Memory B cell (primary cell): ENCODE results near the gene IDUA.
"Not testable (repeated sequence)": the region's sequence is repeated elsewhere in the genome, so short reads cannot be mapped to it uniquely, and the experiment has no call there.

Experiments used
- ATAC-seq: fragments of 150-1000 bp; cut with Tn5 transposase; 2 replicates; pipeline ENCODE4 v1.10.0; 2021; ENCODE audit warnings: low read depth, mild to moderate bottlenecking, moderate library complexity
- DNase-seq, 2 donors: peaks; one replicate each; pipeline ENCODE4 v3.0.0; 2022; ENCODE audit warnings: low spot score in 2 of 2
- H3K27ac Mint-ChIP-seq: one replicate; pipeline ENCODE4 v1.8.0; 2022; ENCODE audit warnings: mild to moderate bottlenecking, moderate library complexity, mixed read lengths
- H3K27me3 Mint-ChIP-seq: one replicate; pipeline ENCODE4 v1.8.0; 2022; ENCODE audit warnings: mixed read lengths
- H3K36me3 Mint-ChIP-seq: one replicate; pipeline ENCODE4 v1.8.0; 2022; ENCODE audit warnings: mild to moderate bottlenecking, mixed read lengths
- H3K4me1 Mint-ChIP-seq: one replicate; pipeline ENCODE4 v1.8.0; 2022; ENCODE audit warnings: mixed read lengths
- H3K4me3 Mint-ChIP-seq: one replicate; pipeline ENCODE4 v1.8.0; 2022; ENCODE audit warnings: mild to moderate bottlenecking, moderate library complexity, mixed read lengths
- H3K9me3 Mint-ChIP-seq: one replicate; pipeline ENCODE4 v1.8.0; 2022; ENCODE audit warnings: mixed read lengths

The IDUA gene

GRCh38 chr4:986879-987623 is at the start of gene IDUA:
Gene IDUA, plus strand, starts transcription at chr4:987044. Its CDS starts 41 bp downstream, at chr4:987085.
- peak; percentile 87 for ATAC-seq
- Mint-ChIP-seq H3K4me1 (peaks cover 9% of the 10 kb centered on the region), H3K27me3 (no peaks in the 10 kb centered on the region), H3K27ac (peak within 1 kb of the TSS; percentile 70), H3K9me3 (no peaks in the 10 kb centered on the region), H3K36me3 (peaks cover 2% of the 10 kb centered on the region), H3K4me3 (peak within 1 kb of the TSS; percentile 91)
- peak; percentile 83 to 86 for DNase-seq

DNA sequence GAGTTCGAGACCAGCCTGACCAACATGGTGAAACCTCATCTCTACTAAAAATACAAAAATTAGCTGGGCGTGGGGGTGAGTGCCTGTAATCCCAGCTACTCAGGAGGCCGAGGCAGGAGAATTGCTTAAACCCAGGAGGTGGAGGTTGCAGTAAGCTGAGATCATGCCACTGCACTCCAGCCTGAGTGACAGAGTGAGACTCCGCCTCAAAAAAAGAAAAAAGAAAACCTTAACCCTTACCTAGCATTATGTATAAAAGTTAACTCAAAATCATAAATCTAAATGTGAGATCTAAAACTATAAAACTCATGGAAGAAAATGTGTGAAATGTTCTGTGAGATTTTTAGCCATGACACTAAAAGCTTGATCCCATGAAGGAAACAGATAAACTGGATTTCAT is 47.3 kb upstream of the IDUA start:
- not testable (repeated sequence) for H3K4me3 Mint-ChIP-seq, H3K27me3 Mint-ChIP-seq, ATAC-seq, H3K9me3 Mint-ChIP-seq, H3K27ac Mint-ChIP-seq, H3K36me3 Mint-ChIP-seq, DNase-seq
- peaks cover 15% of the 10 kb centered on the region for H3K4me1 Mint-ChIP-seq

- Mint-ChIP-seq H3K9me3 (no peaks in the 10 kb centered on the region), H3K4me1 (peaks cover 13% of the 10 kb centered on the region), H3K4me3 (no peak overlapping the region), H3K27me3 (no peaks in the 10 kb centered on the region), H3K27ac (no peak overlapping the region), H3K36me3 (peaks cover 10% of the 10 kb centered on the region)
- DNase-seq (no peak), ATAC-seq (no peak)
These were observed 41.4 kb upstream of the IDUA start for GRCh38 chr4:945274-946102.

- Mint-ChIP-seq H3K4me1 (peaks cover 17% of the 10 kb centered on the region), H3K27ac (no peak overlapping the region), H3K27me3 (no peaks in the 10 kb centered on the region), H3K9me3 (no peaks in the 10 kb centered on the region), H3K4me3 (no peak overlapping the region), H3K36me3 (peaks cover 14% of the 10 kb centered on the region)
- no peak for DNase-seq
- no peak for ATAC-seq
These were observed 40.8 kb upstream of the IDUA start for GRCh38 chr4:946103-946450.

DNA sequence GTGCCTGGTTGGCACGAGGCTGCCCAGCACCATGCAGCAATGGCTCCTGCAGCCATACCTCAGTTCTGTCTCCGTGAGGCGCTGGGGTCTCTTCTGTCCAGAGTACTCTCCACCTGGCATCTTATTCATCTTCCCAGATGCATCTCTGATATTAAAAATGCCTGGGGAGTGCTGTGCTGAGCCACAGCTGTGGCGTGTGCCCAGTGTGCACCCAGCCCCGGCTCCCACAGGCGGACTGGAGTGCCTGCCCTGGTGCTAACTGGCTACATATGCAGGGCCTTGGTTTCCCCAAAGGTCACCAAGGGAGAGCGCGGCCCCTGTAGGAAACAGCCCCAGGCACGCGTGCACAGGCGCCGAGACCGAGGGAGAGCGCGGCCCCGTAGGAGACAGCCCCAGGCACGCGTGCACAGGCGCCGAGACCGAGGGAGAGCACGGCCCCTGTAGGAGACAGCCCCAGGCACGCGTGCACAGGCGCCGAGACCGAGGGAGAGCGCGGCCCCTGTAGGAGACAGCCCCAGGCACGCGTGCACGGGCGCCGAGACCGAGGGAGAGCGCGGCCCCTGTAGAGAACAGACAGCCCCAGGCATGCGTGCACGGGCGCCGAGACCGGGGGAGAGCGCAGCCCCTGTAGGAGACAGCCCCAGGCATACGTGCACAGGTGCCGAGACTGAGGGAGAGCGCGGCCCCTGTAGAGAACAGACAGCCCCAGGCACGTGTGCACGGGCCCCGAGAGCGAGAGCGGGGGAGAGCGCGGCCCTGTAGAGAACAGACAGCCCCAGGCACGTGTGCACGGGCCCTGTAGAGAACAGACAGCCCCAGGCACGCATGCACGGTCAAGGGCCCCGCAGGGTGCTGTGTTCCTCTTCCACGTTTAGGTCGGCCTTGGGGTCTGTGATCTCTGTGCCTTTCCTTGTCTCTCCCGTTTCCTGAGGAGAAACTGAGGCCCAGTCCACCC is 40.0 kb upstream of the IDUA start:
- H3K27ac Mint-ChIP-seq: no peak overlapping the region
- peak overlapping the region; percentile 52 for H3K4me3 Mint-ChIP-seq
- no peaks in the 10 kb centered on the region for H3K9me3 Mint-ChIP-seq
- DNase-seq (no peak), ATAC-seq (peak; percentile 31)
- peaks cover 17% of the 10 kb centered on the region for H3K4me1 Mint-ChIP-seq
- H3K36me3 Mint-ChIP-seq: peaks cover 15% of the 10 kb centered on the region
- H3K27me3 Mint-ChIP-seq: no peaks in the 10 kb centered on the region

GRCh38 chr4:947491-947971 is 39.3 kb upstream of the IDUA start:
- peaks cover 19% of the 10 kb centered on the region for H3K4me1 Mint-ChIP-seq
- DNase-seq: no peak
- no peak overlapping the region for H3K4me3 Mint-ChIP-seq
- no peak overlapping the region for H3K27ac Mint-ChIP-seq
- no peaks in the 10 kb centered on the region for H3K27me3 Mint-ChIP-seq
- H3K9me3 Mint-ChIP-seq: no peaks in the 10 kb centered on the region
- peaks cover 17% of the 10 kb centered on the region for H3K36me3 Mint-ChIP-seq
- no peak for ATAC-seq

DNA sequence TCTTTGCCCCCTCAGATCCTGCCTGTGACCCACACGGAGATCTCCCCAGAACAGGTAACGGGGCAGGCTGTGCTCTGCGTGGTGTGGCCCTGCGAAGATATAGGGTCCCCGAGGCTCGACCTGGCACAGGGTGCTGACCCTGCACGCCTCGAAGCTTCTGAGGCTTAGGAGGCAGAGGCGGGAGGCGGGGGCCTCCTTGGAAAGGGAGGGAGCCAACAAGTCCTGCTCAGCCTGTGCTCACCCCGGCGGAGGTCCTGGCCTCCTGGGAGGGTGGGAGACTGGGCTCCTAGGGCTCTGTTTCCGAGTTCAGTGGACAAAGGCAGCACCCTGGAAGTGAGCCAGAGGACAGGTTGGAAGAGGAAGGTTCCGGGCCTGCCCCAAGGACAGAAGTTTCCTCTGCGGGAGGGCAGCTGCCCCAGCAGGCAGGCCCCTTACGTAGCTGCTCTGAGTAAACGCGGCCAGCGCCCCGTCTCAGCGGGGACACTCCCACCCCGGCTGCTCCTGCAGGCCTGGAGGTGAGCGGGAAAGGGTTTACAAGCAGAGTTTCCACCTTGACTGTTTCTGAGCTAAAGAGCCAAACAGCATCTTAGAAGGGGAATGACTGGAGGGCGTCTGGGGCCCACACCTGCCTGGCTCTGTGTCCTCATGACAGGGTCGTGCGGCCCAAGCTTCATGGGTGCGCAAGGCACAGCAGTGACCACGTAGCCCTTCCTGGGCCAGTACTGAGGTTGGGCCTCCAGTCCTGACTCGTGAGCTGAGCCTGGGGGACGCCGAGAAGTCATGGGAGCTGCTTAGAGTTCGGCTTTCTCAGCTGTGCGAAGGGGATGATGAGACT is 38.5 kb upstream of the IDUA start:
- H3K9me3 Mint-ChIP-seq: no peaks in the 10 kb centered on the region
- peaks cover 19% of the 10 kb centered on the region for H3K4me1 Mint-ChIP-seq
- no peak overlapping the region for H3K27ac Mint-ChIP-seq
- no peak for ATAC-seq
- no peak overlapping the region for H3K4me3 Mint-ChIP-seq
- H3K27me3 Mint-ChIP-seq: no peaks in the 10 kb centered on the region
- no peak for DNase-seq
- peaks cover 20% of the 10 kb centered on the region for H3K36me3 Mint-ChIP-seq

DNA sequence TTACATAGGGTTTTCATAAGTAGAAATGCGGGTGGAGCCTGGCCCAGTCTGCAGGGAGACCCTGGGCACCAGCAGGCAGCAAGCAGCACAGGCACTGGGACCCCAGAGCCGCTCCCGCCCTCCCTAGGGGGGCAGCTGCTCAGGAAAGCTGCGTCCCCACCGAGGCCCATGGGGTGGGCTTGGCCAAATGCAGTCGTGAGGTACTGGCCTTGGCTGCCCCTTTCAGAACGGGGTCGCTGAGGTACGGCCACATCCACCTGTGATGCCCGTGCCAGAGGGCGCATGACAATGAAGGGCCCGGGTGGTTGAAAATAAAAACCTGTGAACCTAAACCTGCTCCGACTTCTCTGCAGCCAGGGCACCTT is 37.9 kb upstream of the IDUA start:
- no peak overlapping the region for H3K27ac Mint-ChIP-seq
- H3K36me3 Mint-ChIP-seq: peaks cover 21% of the 10 kb centered on the region
- peaks cover 19% of the 10 kb centered on the region for H3K4me1 Mint-ChIP-seq
- H3K4me3 Mint-ChIP-seq: no peak overlapping the region
- H3K27me3 Mint-ChIP-seq: no peaks in the 10 kb centered on the region
- DNase-seq (no peak), ATAC-seq (no peak)
- no peaks in the 10 kb centered on the region for H3K9me3 Mint-ChIP-seq

GRCh38 chr4:949656-950055 is 37.2 kb upstream of the IDUA start:
- H3K36me3 Mint-ChIP-seq: peaks cover 24% of the 10 kb centered on the region
- ATAC-seq (no peak), DNase-seq (no peak)
- no peak overlapping the region for H3K4me3 Mint-ChIP-seq
- no peaks in the 10 kb centered on the region for H3K9me3 Mint-ChIP-seq
- H3K27me3 Mint-ChIP-seq: no peaks in the 10 kb centered on the region
- no peak overlapping the region for H3K27ac Mint-ChIP-seq
- peaks cover 19% of the 10 kb centered on the region for H3K4me1 Mint-ChIP-seq

DNA sequence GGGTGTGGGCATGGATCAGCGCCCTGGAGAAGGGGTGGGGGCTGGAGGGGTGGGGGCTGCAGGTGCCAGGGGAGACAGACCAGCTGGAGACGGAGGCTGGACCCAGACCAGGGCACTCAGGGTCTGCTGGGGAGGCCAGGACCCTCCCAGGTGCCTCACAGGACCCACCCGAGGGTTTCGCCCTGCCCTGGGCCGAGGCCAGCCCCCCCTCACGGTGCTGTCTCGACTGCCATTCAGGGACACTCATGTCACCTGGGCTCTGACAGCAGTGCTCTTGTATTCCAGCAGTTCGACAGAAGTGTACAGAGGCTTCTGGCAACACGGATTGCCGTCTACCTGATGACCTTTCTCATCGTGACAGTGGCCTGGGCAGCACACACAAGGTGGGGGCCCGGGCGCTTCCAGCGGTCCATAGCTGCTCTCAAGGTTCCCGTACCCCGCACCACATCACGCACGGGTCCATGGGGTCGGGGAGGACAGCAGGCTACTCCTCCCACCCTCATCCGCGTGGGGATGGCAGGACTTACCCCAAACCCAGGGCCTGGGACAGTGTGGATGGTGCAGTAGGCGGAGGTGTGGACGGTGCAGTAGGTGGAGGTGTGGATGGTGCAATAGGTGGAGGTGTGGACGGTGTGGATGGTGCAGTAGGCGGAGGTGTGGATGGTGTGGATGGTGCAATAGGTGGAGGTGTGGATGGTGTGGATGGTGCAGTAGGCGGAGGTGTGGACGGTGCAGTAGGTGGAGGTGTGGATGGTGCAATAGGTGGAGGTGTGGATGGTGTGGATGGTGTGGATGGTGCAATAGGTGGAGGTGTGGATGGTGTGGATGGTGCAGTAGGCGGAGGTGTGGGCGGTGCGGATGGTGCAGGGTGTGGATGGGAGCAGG is 36.5 kb upstream of the IDUA start:
- peaks cover 16% of the 10 kb centered on the region for H3K4me1 Mint-ChIP-seq
- peaks cover 22% of the 10 kb centered on the region for H3K36me3 Mint-ChIP-seq
- DNase-seq: no peak
- H3K4me3 Mint-ChIP-seq: no peak overlapping the region
- H3K9me3 Mint-ChIP-seq: no peaks in the 10 kb centered on the region
- ATAC-seq: no peak
- no peak overlapping the region for H3K27ac Mint-ChIP-seq
- no peaks in the 10 kb centered on the region for H3K27me3 Mint-ChIP-seq

- ATAC-seq: no peak
These were observed 35.7 kb upstream of the IDUA start for GRCh38 chr4:951186-951585.

DNA sequence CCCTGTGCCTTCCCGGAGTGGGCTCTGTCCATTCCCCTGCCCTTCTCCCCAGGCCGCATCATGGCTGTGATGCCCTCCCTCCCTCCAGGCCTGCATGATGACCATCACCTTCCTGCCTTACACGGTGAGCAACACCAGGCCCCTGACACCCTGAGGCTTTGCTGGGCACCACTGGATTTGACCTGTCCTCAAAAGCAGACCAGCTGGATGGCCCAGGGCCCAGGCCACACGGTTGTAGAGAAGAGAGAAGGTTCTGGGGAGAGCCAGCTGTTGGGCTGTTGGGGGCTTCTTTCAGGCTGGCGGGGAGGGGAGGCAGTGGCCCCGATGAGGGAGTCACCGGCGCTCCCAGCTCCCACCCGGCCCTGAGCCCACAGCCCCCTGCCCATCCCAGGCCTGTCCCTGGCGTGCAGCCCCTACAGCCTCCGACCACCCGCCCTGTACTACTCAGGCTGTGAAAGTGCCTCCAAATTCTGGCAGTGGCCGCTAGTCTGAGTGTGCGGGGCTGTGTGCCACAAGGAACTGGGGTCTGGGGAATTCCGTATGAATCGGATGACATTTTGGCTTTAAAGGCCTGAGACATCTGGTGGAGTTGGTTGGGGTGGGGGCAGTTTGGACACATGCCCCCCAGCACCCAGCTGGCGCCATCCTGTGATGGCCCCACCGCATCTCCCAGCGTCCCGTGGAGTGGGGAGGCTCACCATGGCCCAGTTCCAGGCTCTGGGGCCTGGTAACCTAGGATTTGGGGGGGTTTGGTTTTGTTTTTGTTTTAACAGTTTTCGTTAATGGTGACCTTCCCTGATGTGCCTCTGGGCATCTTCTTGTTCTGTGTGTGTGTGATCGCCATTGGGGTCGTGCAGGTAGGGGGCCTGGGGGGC is 35.0 kb upstream of the IDUA start:
- no peak for DNase-seq
- H3K9me3 Mint-ChIP-seq: no peaks in the 10 kb centered on the region
- peak overlapping the region; percentile 25 for H3K27ac Mint-ChIP-seq
- H3K27me3 Mint-ChIP-seq: no peaks in the 10 kb centered on the region
- peaks cover 9% of the 10 kb centered on the region for H3K4me1 Mint-ChIP-seq
- H3K36me3 Mint-ChIP-seq: peaks cover 18% of the 10 kb centered on the region
- H3K4me3 Mint-ChIP-seq: no peak overlapping the region
- no peak for ATAC-seq

More at GRCh38 chr4:951186-951585, 35.7 kb upstream of the IDUA start:
- no peaks in the 10 kb centered on the region for H3K27me3 Mint-ChIP-seq
- no peak for DNase-seq
- peaks cover 9% of the 10 kb centered on the region for H3K4me1 Mint-ChIP-seq
- H3K27ac Mint-ChIP-seq: no peak overlapping the region
- H3K9me3 Mint-ChIP-seq: no peaks in the 10 kb centered on the region
- H3K4me3 Mint-ChIP-seq: no peak overlapping the region
- H3K36me3 Mint-ChIP-seq: peaks cover 15% of the 10 kb centered on the region
